DND-41 (cell line): Measurements from ENCODE around the gene PLAGL1.

Experiments used
- CTCF ChIP-seq: IDR thresholded peaks from 2 replicates; pipeline ENCODE4 v1.5.1; 2012; ENCODE audit warnings: borderline replicate concordance, low read length, moderate library complexity, mild to moderate bottlenecking; ENCODE audit not compliant: poor library complexity, severe bottlenecking; ENCODE audit errors: extremely low read depth
- EZH2 ChIP-seq: IDR thresholded peaks from 3 replicates; pipeline ENCODE4 v1.6.1; 2012; ENCODE audit warnings: borderline replicate concordance, low read depth, mild to moderate bottlenecking, moderate library complexity, low read length, inconsistent platforms; ENCODE audit not compliant: severe bottlenecking

GRCh38 chr6:144006736-144007477 is 1.2 kb downstream of the PLAGL1 start:
- no peak for TF ChIP-seq CTCF
- TF ChIP-seq EZH2 = no peak
